GM23338 (cell line): ENCODE measurements around the gene ADAMTS8. TPM values are rescaled to one million over a fixed set of nuclear protein-coding genes. Genes with fewer than 3 reads are reported as not detected.

Source experiments
- ATAC-seq: fragments of 200-7000 bp; cut with Tn5 transposase; 3 replicates; pipeline ENCODE4 v1.9.1; 2020
- DNase-seq: peaks from one replicate; pipeline ENCODE4 v3.0.0-alpha.2; 2015; ENCODE audit warnings: low spot score
- H2AFZ ChIP-seq: fragments of 200-600 bp; sonication (generic); 2 replicates; pipeline ENCODE4 v1.8.0; 2016; ENCODE audit warnings: antibody characterized with exemption, mild to moderate bottlenecking, moderate library complexity
- H3F3A ChIP-seq: fragments of 200-600 bp; sonication (generic); replicated peaks from 2 replicates; pipeline ENCODE4 v1.8.0; 2017; ENCODE audit warnings: antibody characterized with exemption, mixed run types, low read depth
- H3K27ac ChIP-seq: fragments of 200-600 bp; sonication (generic); 2 replicates; pipeline ENCODE4 v1.6.1; 2016; ENCODE audit warnings: low read depth
- H3K27me3 ChIP-seq: fragments of 200-600 bp; sonication (generic); 2 replicates; pipeline ENCODE4 v1.8.0; 2016; ENCODE audit warnings: mild to moderate bottlenecking, mixed run types, moderate library complexity; ENCODE audit not compliant: insufficient read depth
- H3K36me3 ChIP-seq: fragments of 200-600 bp; sonication (generic); 2 replicates; pipeline ENCODE4 v1.8.0; 2016; ENCODE audit warnings: mild to moderate bottlenecking; ENCODE audit not compliant: insufficient read depth
- H3K4me1 ChIP-seq: fragments of 200-600 bp; sonication (generic); 2 replicates; pipeline ENCODE4 v1.8.0; 2016; ENCODE audit warnings: mild to moderate bottlenecking, moderate library complexity; ENCODE audit not compliant: insufficient read depth
- H3K4me2 ChIP-seq: fragments of 200-600 bp; sonication (generic); 2 replicates; pipeline ENCODE4 v1.7.1; 2017; ENCODE audit warnings: mixed run types
- H3K4me3 ChIP-seq: fragments of 200-600 bp; sonication (generic); 2 replicates; pipeline ENCODE4 v1.6.1; 2016; ENCODE audit warnings: mixed run types
- H3K79me2 ChIP-seq: fragments of 200-600 bp; sonication (generic); replicated peaks from 2 replicates; pipeline ENCODE4 v1.8.0; 2017; ENCODE audit warnings: mild to moderate bottlenecking; ENCODE audit not compliant: insufficient read depth
- H3K9me2 ChIP-seq: fragments of 200-600 bp; sonication (generic); 2 replicates; pipeline ENCODE4 v1.8.0; 2017; ENCODE audit not compliant: insufficient read depth
- H4K20me1 ChIP-seq: fragments of 200-600 bp; sonication (generic); replicated peaks from 2 replicates; pipeline ENCODE4 v1.8.0; 2017; ENCODE audit warnings: mild to moderate bottlenecking; ENCODE audit not compliant: insufficient read depth
- H3K27ac Mint-ChIP-seq: 2 replicates; pipeline ENCODE4 v1.8.0; 2020; ENCODE audit warnings: inconsistent platforms, mild to moderate bottlenecking, moderate library complexity, mixed read lengths
- H3K27me3 Mint-ChIP-seq: 3 replicates; pipeline ENCODE4 v1.8.0; 2022; ENCODE audit warnings: low read depth, mild to moderate bottlenecking, moderate library complexity, mixed read lengths, inconsistent platforms; ENCODE audit not compliant: insufficient read depth, poor library complexity
- H3K36me3 Mint-ChIP-seq: 3 replicates; pipeline ENCODE4 v1.8.0; 2021; ENCODE audit warnings: low read depth, mild to moderate bottlenecking, inconsistent platforms, moderate library complexity, mixed read lengths
- H3K4me1 Mint-ChIP-seq: 3 replicates; pipeline ENCODE4 v1.8.0; 2020; ENCODE audit warnings: mild to moderate bottlenecking, inconsistent platforms, mixed read lengths
- H3K4me3 Mint-ChIP-seq: 3 replicates; pipeline ENCODE4 v1.8.0; 2021; ENCODE audit warnings: moderate library complexity, mild to moderate bottlenecking, inconsistent platforms, mixed read lengths
- H3K9me3 Mint-ChIP-seq: 3 replicates; pipeline ENCODE4 v1.8.0; 2020; ENCODE audit warnings: moderate library complexity, mild to moderate bottlenecking, inconsistent platforms, mixed read lengths
- CREB1 ChIP-seq: fragments of 250-450 bp; sonication (Bioruptor Pico); IDR thresholded peaks from 2 replicates; pipeline ENCODE4 v1.5.0; 2020; ENCODE audit warnings: low read depth, mild to moderate bottlenecking, moderate library complexity
- EZH2 ChIP-seq: fragments of 200-600 bp; sonication (generic); IDR thresholded peaks from one replicate; pipeline ENCODE4 v1.8.0; 2017; ENCODE audit warnings: antibody characterized with exemption, mild to moderate bottlenecking, low read depth; ENCODE audit not compliant: unreplicated experiment
- EZH2phosphoT487 ChIP-seq: fragments of 200-600 bp; sonication (generic); IDR thresholded peaks from one replicate; pipeline ENCODE4 v1.8.1; 2018; ENCODE audit warnings: antibody characterized with exemption; ENCODE audit not compliant: unreplicated experiment
- JUNB ChIP-seq: IDR thresholded peaks from one replicate; pipeline ENCODE4 v1.6.1; 2016; ENCODE audit warnings: antibody characterized with exemption; ENCODE audit not compliant: unreplicated experiment
- NANOG ChIP-seq: IDR thresholded peaks from 2 replicates; pipeline ENCODE4 v1.6.1; 2016; ENCODE audit warnings: antibody characterized with exemption, borderline replicate concordance
- POLR2AphosphoS5 ChIP-seq: IDR thresholded peaks from 2 replicates; pipeline ENCODE4 v1.6.1; 2016; ENCODE audit warnings: antibody characterized with exemption, low read depth
- STAT1 ChIP-seq: IDR thresholded peaks from one replicate; pipeline ENCODE4 v1.6.1; 2016; ENCODE audit warnings: antibody characterized with exemption; ENCODE audit not compliant: unreplicated experiment
- ZNF114 ChIP-seq: fragments of 250-450 bp; sonication (Bioruptor Pico); IDR thresholded peaks from 2 replicates; pipeline ENCODE4 v1.5.0; 2020; ENCODE audit warnings: mild to moderate bottlenecking, moderate library complexity
- ZNF331 ChIP-seq: fragments of 250-450 bp; sonication (Bioruptor Pico); IDR thresholded peaks from 2 replicates; pipeline ENCODE4 v1.5.0; 2020; ENCODE audit warnings: low read depth, mild to moderate bottlenecking, moderate library complexity
- polyA plus RNA-seq: library from polyadenylated mRNA; unstranded; fragments of >200 nt; fragmentation: Nextera tagmentation; extraction: Ambion mirVana; gene quantifications from 2 replicates; pipeline ENCODE4 v1.2.1, GENCODE V29; 2016
- total RNA-seq: library from RNA; depleted of rRNA; stranded (reverse); fragments of >200 nt; shearing (Covaris generic); gene quantifications from 2 replicates; pipeline ENCODE4 v1.2.3, GENCODE V29; 2014
- TF ChIP-seq, protein P1 (sequence below): IDR thresholded peaks from 2 replicates; pipeline ENCODE4 v1.6.1; 2016; ENCODE audit warnings: antibody characterized with exemption
- TF ChIP-seq, protein P2 (sequence below), 2 experiments: fragments of 200-600 bp in 1 of 2; sonication (generic) in 1 of 2; conservative IDR thresholded peaks; 2 replicates each; pipeline versions ENCODE4 v1.5.1 to v1.6.1; 2016 to 2017; ENCODE audit warnings: antibody characterized with exemption in 2 of 2, low read depth in 2 of 2, mild to moderate bottlenecking in 2 of 2, moderate library complexity in 1 of 2
- TF ChIP-seq, protein P3 (sequence below): fragments of 250-450 bp; sonication (Bioruptor Pico); IDR thresholded peaks from 2 replicates; pipeline ENCODE4 v1.5.0; 2020; ENCODE audit warnings: mild to moderate bottlenecking, moderate library complexity
- TF ChIP-seq, protein P4 (sequence below): IDR thresholded peaks from one replicate; pipeline ENCODE4 v1.6.1; 2018; ENCODE audit warnings: antibody characterized with exemption; ENCODE audit not compliant: unreplicated experiment

Gene ADAMTS8
- total and polyA plus RNA-seq, 2 experiments from 2014 or later: 7.5 to 16.2 TPM

DNA sequence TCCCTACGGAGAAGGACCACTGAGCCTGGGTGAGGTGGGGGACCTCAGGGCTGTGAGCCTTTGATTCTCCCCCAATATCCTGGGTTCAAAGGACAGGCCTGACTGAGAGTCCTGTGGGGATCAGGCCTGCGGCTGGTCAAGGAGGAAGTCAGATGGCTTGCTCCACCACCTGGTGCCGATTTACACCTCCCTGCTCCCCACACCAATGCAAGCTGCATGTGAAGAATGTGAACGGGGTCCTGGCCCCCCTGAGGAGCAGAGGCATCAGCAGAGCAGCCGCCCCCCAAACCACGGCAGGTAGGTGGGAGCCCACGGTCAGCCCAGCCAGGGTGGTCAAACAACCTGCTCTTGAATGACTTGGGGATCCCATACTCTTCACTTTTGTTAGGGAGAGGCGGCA, 6.7 kb downstream of the ADAMTS8 start:
- Mint-ChIP-seq H3K9me3 (no peaks in the 10 kb centered on the region), H3K36me3 (peaks cover 36% of the 10 kb centered on the region), H3K4me3 (no peak overlapping the region), H3K27ac (no peak overlapping the region), H3K4me1 (peaks cover 20% of the 10 kb centered on the region), H3K27me3 (peaks cover 21% of the 10 kb centered on the region)
- Histone ChIP-seq H3K27me3 (peaks cover 8% of the 10 kb centered on the region), H3K79me2 (no peaks in the 10 kb centered on the region), H2AFZ (no peak overlapping the region), H3K4me2 (no peak overlapping the region), H3K36me3 (no peaks in the 10 kb centered on the region; the same call in 1 of the 2 replicates), H3K9me2 (no peaks in the 10 kb centered on the region; the same call in 1 of the 2 replicates), H3K4me1 (peaks cover 3% of the 10 kb centered on the region; the same call in 1 of the 2 replicates), H3K4me3 (no peak overlapping the region), H4K20me1 (no peaks in the 10 kb centered on the region), H3K27ac (no peak overlapping the region), H3F3A (no peaks in the 10 kb centered on the region)
- TF ChIP-seq JUNB (no peak), EZH2phosphoT487 (no peak), ZNF114 (CRISPR knock-in tag) (no peak), CREB1 (CRISPR knock-in tag) (no peak), ZNF331 (CRISPR knock-in tag) (no peak), NANOG (no peak), STAT1 (no peak), EZH2 (no peak), POLR2AphosphoS5 (no peak)
- TF ChIP-seq, protein P1, sequence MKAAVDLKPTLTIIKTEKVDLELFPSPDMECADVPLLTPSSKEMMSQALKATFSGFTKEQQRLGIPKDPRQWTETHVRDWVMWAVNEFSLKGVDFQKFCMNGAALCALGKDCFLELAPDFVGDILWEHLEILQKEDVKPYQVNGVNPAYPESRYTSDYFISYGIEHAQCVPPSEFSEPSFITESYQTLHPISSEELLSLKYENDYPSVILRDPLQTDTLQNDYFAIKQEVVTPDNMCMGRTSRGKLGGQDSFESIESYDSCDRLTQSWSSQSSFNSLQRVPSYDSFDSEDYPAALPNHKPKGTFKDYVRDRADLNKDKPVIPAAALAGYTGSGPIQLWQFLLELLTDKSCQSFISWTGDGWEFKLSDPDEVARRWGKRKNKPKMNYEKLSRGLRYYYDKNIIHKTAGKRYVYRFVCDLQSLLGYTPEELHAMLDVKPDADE: no peak
- TF ChIP-seq, protein P2, sequence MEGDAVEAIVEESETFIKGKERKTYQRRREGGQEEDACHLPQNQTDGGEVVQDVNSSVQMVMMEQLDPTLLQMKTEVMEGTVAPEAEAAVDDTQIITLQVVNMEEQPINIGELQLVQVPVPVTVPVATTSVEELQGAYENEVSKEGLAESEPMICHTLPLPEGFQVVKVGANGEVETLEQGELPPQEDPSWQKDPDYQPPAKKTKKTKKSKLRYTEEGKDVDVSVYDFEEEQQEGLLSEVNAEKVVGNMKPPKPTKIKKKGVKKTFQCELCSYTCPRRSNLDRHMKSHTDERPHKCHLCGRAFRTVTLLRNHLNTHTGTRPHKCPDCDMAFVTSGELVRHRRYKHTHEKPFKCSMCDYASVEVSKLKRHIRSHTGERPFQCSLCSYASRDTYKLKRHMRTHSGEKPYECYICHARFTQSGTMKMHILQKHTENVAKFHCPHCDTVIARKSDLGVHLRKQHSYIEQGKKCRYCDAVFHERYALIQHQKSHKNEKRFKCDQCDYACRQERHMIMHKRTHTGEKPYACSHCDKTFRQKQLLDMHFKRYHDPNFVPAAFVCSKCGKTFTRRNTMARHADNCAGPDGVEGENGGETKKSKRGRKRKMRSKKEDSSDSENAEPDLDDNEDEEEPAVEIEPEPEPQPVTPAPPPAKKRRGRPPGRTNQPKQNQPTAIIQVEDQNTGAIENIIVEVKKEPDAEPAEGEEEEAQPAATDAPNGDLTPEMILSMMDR (conservative IDR thresholded peaks at IDR 0.05; ENCODE audit: low read depth in 2 of 2): no peak
- TF ChIP-seq, protein P3, sequence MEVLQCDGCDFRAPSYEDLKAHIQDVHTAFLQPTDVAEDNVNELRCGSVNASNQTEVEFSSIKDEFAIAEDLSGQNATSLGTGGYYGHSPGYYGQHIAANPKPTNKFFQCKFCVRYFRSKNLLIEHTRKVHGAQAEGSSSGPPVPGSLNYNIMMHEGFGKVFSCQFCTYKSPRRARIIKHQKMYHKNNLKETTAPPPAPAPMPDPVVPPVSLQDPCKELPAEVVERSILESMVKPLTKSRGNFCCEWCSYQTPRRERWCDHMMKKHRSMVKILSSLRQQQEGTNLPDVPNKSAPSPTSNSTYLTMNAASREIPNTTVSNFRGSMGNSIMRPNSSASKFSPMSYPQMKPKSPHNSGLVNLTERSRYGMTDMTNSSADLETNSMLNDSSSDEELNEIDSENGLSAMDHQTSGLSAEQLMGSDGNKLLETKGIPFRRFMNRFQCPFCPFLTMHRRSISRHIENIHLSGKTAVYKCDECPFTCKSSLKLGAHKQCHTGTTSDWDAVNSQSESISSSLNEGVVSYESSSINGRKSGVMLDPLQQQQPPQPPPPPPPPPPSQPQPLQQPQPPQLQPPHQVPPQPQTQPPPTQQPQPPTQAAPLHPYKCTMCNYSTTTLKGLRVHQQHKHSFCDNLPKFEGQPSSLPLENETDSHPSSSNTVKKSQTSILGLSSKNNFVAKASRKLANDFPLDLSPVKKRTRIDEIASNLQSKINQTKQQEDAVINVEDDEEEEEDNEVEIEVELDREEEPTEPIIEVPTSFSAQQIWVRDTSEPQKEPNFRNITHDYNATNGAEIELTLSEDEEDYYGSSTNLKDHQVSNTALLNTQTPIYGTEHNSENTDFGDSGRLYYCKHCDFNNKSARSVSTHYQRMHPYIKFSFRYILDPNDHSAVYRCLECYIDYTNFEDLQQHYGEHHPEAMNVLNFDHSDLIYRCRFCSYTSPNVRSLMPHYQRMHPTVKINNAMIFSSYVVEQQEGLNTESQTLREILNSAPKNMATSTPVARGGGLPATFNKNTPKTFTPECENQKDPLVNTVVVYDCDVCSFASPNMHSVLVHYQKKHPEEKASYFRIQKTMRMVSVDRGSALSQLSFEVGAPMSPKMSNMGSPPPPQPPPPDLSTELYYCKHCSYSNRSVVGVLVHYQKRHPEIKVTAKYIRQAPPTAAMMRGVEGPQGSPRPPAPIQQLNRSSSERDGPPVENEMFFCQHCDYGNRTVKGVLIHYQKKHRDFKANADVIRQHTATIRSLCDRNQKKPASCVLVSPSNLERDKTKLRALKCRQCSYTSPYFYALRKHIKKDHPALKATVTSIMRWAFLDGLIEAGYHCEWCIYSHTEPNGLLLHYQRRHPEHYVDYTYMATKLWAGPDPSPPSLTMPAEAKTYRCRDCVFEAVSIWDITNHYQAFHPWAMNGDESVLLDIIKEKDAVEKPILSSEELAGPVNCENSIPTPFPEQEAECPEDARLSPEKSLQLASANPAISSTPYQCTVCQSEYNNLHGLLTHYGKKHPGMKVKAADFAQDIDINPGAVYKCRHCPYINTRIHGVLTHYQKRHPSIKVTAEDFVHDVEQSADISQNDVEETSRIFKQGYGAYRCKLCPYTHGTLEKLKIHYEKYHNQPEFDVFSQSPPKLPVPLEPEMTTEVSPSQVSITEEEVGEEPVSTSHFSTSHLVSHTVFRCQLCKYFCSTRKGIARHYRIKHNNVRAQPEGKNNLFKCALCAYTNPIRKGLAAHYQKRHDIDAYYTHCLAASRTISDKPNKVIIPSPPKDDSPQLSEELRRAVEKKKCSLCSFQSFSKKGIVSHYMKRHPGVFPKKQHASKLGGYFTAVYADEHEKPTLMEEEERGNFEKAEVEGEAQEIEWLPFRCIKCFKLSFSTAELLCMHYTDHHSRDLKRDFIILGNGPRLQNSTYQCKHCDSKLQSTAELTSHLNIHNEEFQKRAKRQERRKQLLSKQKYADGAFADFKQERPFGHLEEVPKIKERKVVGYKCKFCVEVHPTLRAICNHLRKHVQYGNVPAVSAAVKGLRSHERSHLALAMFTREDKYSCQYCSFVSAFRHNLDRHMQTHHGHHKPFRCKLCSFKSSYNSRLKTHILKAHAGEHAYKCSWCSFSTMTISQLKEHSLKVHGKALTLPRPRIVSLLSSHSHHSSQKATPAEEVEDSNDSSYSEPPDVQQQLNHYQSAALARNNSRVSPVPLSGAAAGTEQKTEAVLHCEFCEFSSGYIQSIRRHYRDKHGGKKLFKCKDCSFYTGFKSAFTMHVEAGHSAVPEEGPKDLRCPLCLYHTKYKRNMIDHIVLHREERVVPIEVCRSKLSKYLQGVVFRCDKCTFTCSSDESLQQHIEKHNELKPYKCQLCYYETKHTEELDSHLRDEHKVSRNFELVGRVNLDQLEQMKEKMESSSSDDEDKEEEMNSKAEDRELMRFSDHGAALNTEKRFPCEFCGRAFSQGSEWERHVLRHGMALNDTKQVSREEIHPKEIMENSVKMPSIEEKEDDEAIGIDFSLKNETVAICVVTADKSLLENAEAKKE (CRISPR knock-in tag): no peak
- TF ChIP-seq, protein P4, sequence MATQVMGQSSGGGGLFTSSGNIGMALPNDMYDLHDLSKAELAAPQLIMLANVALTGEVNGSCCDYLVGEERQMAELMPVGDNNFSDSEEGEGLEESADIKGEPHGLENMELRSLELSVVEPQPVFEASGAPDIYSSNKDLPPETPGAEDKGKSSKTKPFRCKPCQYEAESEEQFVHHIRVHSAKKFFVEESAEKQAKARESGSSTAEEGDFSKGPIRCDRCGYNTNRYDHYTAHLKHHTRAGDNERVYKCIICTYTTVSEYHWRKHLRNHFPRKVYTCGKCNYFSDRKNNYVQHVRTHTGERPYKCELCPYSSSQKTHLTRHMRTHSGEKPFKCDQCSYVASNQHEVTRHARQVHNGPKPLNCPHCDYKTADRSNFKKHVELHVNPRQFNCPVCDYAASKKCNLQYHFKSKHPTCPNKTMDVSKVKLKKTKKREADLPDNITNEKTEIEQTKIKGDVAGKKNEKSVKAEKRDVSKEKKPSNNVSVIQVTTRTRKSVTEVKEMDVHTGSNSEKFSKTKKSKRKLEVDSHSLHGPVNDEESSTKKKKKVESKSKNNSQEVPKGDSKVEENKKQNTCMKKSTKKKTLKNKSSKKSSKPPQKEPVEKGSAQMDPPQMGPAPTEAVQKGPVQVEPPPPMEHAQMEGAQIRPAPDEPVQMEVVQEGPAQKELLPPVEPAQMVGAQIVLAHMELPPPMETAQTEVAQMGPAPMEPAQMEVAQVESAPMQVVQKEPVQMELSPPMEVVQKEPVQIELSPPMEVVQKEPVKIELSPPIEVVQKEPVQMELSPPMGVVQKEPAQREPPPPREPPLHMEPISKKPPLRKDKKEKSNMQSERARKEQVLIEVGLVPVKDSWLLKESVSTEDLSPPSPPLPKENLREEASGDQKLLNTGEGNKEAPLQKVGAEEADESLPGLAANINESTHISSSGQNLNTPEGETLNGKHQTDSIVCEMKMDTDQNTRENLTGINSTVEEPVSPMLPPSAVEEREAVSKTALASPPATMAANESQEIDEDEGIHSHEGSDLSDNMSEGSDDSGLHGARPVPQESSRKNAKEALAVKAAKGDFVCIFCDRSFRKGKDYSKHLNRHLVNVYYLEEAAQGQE: no peak
- DNase-seq (no peak), ATAC-seq (no peak)
